Activated B cell treated with CpG ODN at 0.5 μM for 24 hours (primary cell): Measurements from ENCODE around the gene STRIP2. TPM values are rescaled to one million over a fixed set of nuclear protein-coding genes. Genes with fewer than 3 reads are reported as not detected.

Experiments
- ATAC-seq: fragments of 200-7000 bp; cut with Tn5 transposase; one replicate; pipeline ENCODE4 v1.10.0; 2021; ENCODE audit warnings: low read depth, mild to moderate bottlenecking, moderate library complexity
- CTCF ChIA-PET: fragments of 350-600 bp; sonication (Branson Sonifier 250); formaldehyde crosslinking; loops from one replicate; lab custom pipeline; 2021; ENCODE audit warnings: antibody characterized with exemption; lab: Charles Lee
- POLR2A ChIA-PET: fragments of 350-600 bp; sonication (Branson Sonifier 250); formaldehyde crosslinking; loops from one replicate; lab custom pipeline; 2021; ENCODE audit warnings: antibody characterized with exemption; lab: Charles Lee
- DNase-seq: peaks from one replicate; pipeline ENCODE4 v3.0.0; 2022
- H3K27ac Mint-ChIP-seq: one replicate; pipeline ENCODE4 v1.8.0; 2020; ENCODE audit warnings: mixed read lengths
- H3K27me3 Mint-ChIP-seq: one replicate; pipeline ENCODE4 v1.8.0; 2021; ENCODE audit warnings: mixed read lengths
- H3K36me3 Mint-ChIP-seq: one replicate; pipeline ENCODE4 v1.8.0; 2021; ENCODE audit warnings: low read depth, mixed read lengths
- H3K4me1 Mint-ChIP-seq: one replicate; pipeline ENCODE4 v1.8.0; 2021; ENCODE audit warnings: mixed read lengths
- H3K4me3 Mint-ChIP-seq: one replicate; pipeline ENCODE4 v1.8.0; 2020; ENCODE audit warnings: mild to moderate bottlenecking, mixed read lengths
- H3K9me3 Mint-ChIP-seq: one replicate; pipeline ENCODE4 v1.8.0; 2020; ENCODE audit warnings: mixed read lengths
- intact Hi-C: fragments of 100-400 bp; cut with micrococcal nuclease; formaldehyde crosslinking; loops from one replicate; pipeline ENCODE4 v1.15.1; 2024
- total RNA-seq: library from RNA; stranded (reverse); gene quantifications from 2 replicates; pipeline ENCODE4 v1.2.3, GENCODE V29; 2022
- TF ChIP-seq, protein P1 (sequence below): fragments of 200-600 bp; IDR thresholded peaks from one replicate; pipeline ENCODE4 v1.8.0; 2022; ENCODE audit warnings: antibody characterized with exemption, mild to moderate bottlenecking

STRIP2 gene
- total RNA-seq, 1 donor from 2014 or later = 0.35 TPM

DNA sequence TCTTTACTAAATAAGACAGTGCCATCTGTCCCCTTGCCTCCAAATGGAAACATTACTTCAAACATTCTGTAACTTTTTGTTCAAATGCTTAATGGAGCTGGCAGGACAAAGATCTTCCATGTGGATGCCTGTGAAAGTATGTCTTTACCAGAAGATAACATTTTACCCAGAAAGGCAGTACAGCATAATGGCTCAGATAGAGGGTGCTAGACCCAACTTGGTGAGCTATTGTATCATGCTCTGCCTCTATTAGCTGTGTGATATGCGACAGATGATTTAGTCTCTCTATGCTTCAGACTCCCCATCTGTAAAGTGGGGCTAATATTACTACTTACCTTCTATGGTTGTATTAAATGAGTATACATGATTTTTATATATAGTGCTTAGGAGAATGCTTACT lies 59.3 kb downstream of the STRIP2 start:
- intact Hi-C loops = loop anchor here (1.0 kb wide), 2 partner anchors 21 to 142 kb away; no protein-coding TSS in a partner anchor
- CTCF ChIA-PET = interaction anchor here (1.0 to 1.3 kb wide), 3 partner anchors 20 to 144 kb away, joined by 3 read pairs; partner anchors contain the start of gene NRF1
- Mint-ChIP-seq H3K36me3 (no peaks in the 10 kb centered on the region), H3K4me1 (peaks cover 19% of the 10 kb centered on the region), H3K27me3 (no peaks in the 10 kb centered on the region), H3K9me3 (no peaks in the 10 kb centered on the region), H3K27ac (peak overlapping the region; percentile 77), H3K4me3 (peak overlapping the region; percentile 28)
- ATAC-seq = peak; percentile 54
- POLR2A ChIA-PET = interaction anchor here (1.4 kb wide), 1 partner anchor 9 kb away, joined by 3 read pairs; the partner anchor contains the start of gene SMKR1
- TF ChIP-seq, protein P1, sequence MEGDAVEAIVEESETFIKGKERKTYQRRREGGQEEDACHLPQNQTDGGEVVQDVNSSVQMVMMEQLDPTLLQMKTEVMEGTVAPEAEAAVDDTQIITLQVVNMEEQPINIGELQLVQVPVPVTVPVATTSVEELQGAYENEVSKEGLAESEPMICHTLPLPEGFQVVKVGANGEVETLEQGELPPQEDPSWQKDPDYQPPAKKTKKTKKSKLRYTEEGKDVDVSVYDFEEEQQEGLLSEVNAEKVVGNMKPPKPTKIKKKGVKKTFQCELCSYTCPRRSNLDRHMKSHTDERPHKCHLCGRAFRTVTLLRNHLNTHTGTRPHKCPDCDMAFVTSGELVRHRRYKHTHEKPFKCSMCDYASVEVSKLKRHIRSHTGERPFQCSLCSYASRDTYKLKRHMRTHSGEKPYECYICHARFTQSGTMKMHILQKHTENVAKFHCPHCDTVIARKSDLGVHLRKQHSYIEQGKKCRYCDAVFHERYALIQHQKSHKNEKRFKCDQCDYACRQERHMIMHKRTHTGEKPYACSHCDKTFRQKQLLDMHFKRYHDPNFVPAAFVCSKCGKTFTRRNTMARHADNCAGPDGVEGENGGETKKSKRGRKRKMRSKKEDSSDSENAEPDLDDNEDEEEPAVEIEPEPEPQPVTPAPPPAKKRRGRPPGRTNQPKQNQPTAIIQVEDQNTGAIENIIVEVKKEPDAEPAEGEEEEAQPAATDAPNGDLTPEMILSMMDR = no peak
- no peak for DNase-seq

DNA sequence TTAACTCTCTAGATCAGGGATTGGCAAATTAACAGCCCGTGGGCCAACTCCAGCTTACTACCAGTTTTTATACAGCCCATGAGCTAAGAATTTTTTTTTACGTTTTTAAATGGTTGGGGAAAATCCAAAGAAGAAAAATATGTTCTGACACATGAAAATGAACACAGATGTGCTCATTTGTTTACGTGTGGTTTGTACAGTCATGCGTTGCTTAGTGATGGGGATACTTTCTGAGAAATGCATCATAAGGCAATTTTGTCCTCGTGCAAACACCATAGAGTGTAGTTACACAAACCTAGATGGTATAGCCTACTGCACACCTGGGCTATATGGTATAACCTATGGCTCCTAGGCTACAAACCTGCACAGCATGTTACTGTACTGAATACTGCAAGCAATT lies 59.8 kb downstream of the STRIP2 start:
- no peak for DNase-seq
- H3K4me1 Mint-ChIP-seq = peaks cover 23% of the 10 kb centered on the region
- peak; percentile 76 for ATAC-seq
- ChIA-PET CTCF (interaction anchor here (1.0 to 1.3 kb wide), 3 partner anchors 20 to 144 kb away, joined by 3 read pairs; partner anchors contain the start of gene NRF1), POLR2A (interaction anchor here (1.4 kb wide), 1 partner anchor 9 kb away, joined by 3 read pairs; the partner anchor contains the start of gene SMKR1)
- no peaks in the 10 kb centered on the region for H3K27me3 Mint-ChIP-seq
- intact Hi-C loops = no loop called here
- no peaks in the 10 kb centered on the region for H3K36me3 Mint-ChIP-seq
- no peaks in the 10 kb centered on the region for H3K9me3 Mint-ChIP-seq
- TF ChIP-seq, protein P1 = no peak
- peak overlapping the region; percentile 77 for H3K27ac Mint-ChIP-seq
- peak overlapping the region; percentile 28 for H3K4me3 Mint-ChIP-seq

DNA sequence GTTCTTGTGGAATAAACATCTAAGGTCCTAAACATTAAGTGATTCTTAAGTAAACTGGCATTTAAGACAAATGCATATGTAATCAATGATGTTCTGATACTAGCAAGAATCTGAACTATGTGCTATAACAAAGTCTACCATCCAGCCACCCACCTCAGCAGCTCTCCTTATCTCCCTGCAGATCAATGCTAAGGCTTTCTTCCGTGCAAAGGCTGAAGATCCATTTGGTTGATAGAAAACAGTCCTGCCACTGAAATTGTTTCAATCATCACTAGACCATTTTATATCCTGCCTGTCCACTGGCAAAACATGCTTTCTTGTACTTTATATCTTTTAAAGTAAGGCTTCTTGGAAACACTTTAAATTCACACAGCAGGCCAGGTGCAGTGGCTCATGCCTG lies 61.8 kb downstream of the STRIP2 start:
- Mint-ChIP-seq H3K27ac (no peak overlapping the region), H3K27me3 (no peaks in the 10 kb centered on the region), H3K36me3 (no peaks in the 10 kb centered on the region), H3K4me1 (peaks cover 35% of the 10 kb centered on the region), H3K4me3 (no peak overlapping the region), H3K9me3 (no peaks in the 10 kb centered on the region)
- ATAC-seq (no peak), DNase-seq (no peak)
- CTCF ChIA-PET = no interaction called here
- intact Hi-C loops = no loop called here
- POLR2A ChIA-PET = interaction anchor here (0.7 kb wide), 1 partner anchor 11 kb away, joined by 3 read pairs; no protein-coding TSS in a partner anchor
- TF ChIP-seq, protein P1 = no peak

DNA sequence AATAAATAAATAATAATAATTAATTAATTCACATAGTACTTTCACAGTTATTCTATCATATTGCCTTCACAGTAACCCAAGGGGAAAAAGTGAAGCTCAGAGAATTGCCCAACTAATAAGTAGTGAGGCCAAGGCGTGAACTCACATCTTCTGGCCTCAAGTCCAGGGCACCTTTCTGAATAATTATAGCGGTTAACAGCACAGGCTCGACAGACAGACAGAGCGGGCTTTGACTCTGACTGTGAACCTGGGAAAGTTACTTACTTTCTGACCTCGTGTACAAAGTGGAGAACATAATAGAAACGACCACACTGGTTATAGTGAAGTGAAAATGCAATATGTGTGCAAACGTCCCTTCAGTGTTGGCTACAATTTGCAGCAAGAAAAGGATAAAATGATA lies 62.4 kb downstream of the STRIP2 start:
- no peaks in the 10 kb centered on the region for H3K27me3 Mint-ChIP-seq
- intact Hi-C loops = no loop called here
- no peak overlapping the region for H3K27ac Mint-ChIP-seq
- no peak overlapping the region for H3K4me3 Mint-ChIP-seq
- no peaks in the 10 kb centered on the region for H3K9me3 Mint-ChIP-seq
- peaks cover 41% of the 10 kb centered on the region for H3K4me1 Mint-ChIP-seq
- DNase-seq (no peak), ATAC-seq (no peak)
- TF ChIP-seq, protein P1 = no peak
- no peaks in the 10 kb centered on the region for H3K36me3 Mint-ChIP-seq
- POLR2A ChIA-PET = no interaction called here
- CTCF ChIA-PET = no interaction called here

DNA sequence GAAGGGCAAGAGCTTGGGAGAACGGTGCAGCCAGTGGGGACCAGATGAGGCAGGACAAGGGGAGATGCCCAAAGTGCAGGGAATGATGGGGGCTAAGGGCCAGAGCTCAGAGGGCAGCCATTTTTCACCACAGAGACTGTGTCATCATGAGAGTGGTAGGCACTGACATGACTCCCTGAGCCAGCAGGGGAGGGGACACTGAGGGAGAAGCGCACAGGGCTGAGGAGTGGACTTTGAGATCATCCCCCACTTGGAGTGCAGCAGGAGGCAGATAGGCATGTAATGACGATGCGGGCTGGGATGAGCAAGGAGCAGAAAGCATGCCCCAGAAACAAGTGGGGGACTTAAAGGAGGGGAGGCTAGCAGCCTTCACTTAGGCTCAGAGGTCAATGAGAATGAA lies 62.9 kb downstream of the STRIP2 start:
- Mint-ChIP-seq H3K27me3 (no peaks in the 10 kb centered on the region), H3K4me3 (no peak overlapping the region), H3K36me3 (no peaks in the 10 kb centered on the region), H3K9me3 (no peaks in the 10 kb centered on the region), H3K4me1 (peaks cover 45% of the 10 kb centered on the region), H3K27ac (no peak overlapping the region)
- POLR2A ChIA-PET = no interaction called here
- no peak for DNase-seq
- ATAC-seq = no peak
- TF ChIP-seq, protein P1 = no peak
- CTCF ChIA-PET = no interaction called here
- intact Hi-C loops = no loop called here
